ENCODE measurements around the gene RNASE3.
"Not testable (repeated sequence)": the region's sequence is repeated elsewhere in the genome, so short reads cannot be mapped to it uniquely, and the experiment has no call there.

Gene RNASE3

DNA sequence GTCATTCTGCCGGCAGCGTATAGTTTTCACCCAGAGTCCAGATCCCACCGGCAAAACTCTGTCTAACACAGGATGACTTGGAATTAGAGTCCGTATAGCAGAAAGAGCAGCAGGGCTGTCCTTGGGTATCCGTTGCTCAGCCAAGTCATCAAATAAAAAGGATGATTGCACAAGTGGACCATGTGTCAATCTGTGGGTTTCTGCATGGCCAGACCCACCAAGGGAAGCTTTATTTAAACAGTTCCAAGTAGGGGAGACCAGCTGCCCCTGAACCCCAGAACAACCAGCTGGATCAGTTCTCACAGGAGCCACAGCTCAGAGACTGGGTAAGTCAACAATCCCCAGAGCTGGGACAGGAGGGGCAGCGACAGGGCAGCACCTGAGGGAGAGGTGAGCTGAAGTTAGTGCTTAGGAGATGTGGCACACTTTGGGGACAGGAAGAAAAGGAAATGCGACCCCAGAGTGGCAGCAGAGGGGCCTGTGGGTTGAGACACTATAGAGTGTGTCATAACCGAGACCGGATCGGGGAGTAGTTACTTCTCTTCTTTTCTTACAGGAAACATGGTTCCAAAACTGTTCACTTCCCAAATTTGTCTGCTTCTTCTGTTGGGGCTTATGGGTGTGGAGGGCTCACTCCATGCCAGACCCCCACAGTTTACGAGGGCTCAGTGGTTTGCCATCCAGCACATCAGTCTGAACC, at the start of gene RNASE3:
RNASE3 (plus strand) TSS at position 260 of the 700 bp plus-strand sequence; CDS start at position 562, 302 bp downstream.
- DNase-seq, result not testable (repeated sequence)

DNA sequence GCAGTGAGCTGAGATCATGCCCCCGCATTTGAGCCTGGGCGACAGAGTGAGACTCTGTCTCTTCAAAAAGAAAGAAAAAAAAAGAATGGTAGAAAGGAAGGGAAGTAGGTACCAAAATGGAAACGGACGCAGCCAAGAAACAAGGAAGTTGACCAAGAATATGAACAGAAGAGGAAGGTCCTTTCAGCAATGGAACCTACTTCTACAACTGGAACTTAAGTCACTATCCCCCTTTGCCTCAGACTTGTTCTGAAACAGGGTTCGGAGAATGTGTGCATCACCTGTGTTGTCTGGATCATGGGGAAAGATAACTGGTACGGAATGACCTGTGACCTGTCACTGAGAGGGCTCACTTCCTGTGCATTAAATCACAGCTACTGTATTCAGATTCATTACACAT, 44.6 kb upstream of the RNASE3 start:
- DNase-seq, result no peak

DNA sequence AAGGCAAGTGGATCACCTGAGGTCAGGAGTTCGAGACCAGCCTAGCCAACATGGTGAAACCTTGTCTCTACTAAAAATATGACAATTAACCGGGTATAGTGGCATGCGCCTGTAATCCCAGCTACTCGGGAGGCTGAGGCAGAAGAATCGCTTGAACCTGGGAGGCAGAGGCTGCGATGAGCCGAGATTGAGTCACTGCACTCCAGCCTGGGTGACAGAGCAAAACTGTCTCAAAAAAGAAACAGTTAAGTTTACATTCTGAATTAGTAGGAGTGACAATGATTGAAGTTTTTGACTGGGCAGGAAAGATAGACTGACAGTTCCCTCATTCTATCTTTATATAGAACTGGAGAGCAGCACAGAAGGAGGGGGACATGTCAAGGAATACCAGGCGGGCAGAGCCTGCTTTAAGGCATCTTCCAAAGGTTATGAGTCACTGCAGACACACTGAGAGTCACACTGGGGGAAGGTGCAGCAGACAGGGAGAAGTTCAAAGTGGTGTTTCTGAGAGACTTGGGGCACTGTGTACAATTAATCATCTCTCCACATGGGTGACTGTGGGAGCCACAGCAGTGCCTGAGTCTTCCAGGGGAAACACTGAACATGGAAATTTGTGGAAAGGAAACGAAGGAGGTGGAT, 42.8 kb upstream of the RNASE3 start:
- no peak for DNase-seq

DNA sequence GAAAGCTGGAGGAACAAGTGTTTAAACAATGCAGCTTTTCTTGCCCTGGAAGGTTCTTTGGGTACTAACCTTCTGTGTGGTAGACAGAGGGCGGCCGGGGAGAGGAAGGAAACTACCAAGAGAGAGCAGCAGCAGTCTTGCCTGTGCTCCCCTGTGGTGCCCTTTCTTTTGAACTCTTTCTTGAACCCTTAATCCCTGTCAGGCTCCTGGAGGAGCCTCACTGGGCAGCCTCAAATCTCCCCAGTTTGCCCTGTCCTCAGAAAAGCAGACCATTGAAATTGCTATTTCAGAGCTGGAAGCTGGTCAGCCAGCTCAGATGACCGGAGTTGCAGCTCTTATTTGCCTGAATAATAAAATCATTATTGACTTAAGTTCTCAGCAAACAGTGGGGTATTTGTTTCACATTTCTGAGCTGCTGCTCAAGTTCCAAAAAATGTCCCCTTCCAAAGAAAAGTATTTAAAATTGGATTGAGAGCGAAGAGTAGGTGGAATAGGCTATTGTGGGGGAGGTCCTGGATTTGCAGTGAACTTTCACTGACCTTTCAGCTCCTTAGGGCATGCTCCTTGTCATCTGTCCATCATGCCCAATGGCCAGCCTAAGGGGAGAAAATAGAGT, 42.1 kb upstream of the RNASE3 start:
- no peak for DNase-seq

DNA sequence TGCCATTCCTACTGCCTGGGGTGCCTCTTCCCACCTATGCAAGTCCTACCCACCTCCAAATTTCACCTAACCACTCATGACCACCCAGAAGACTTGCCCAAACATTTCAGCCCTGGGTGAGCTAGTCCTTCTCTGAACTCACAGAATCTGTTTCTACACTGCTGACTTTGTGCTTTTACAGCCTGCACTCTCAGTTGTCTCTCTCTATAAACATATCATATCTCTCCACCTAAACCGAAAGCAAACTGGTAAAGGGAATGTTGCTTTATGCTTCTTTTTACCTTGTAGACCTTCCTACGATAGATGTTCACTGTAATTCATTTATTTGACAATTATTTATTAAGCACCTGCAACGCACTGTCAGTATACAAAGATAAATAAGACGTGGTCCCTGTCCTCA, 38.1 kb upstream of the RNASE3 start:
- no peak for DNase-seq

DNA sequence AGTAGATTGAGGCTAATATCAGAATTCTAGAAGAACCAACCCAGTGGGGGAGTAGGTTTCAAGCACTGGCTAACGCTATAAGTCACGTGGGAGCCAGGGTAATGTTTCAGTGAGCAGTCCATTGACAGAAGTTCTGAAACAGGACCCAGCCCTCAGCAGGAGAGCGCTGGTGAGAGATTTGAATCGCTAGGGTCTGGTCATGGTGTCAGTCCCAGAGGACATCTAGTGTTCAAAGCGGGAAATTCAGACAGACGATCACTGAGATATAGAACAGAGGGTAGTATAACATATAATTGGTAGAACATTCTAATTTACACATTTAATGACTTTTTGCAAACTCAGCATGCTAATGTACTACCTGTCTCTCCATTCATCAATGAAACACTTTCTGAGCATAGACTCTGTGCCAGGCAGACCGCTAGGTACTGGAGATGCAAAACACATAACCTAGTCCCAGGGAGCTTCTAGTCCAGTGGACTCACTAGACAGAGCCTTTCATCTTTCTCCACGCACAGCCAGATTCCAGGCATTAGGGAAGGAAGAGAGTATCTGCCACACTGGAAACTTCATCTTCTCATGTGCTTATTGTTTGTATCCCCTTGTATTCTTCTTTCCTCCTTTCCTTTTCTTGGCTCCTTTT, 35.4 kb upstream of the RNASE3 start:
- DNase-seq, result peak; percentile 13

DNA sequence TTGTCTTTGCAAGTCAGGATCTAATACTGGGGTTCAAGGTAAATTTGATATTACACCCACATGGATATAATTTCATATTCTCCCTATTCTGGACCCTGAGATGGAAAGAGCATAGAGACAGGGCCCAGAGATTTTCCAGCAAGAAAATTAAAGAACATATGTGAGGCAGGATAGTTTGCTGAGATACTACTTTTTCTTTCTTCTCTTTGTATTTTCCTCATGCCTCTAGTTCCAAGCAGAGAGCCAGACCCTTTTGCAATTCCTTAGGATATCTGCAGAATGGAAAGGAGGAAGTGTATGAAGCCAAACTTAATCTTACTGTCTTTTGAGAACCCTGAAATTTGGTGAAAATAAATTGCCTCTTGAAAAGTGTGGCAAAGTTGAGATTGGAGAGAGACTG, 34.0 kb upstream of the RNASE3 start:
- no peak for DNase-seq

GRCh38 chr14:20857630-20858261, 33.4 kb upstream of the RNASE3 start:
- peak; percentile 66 for DNase-seq

DNA sequence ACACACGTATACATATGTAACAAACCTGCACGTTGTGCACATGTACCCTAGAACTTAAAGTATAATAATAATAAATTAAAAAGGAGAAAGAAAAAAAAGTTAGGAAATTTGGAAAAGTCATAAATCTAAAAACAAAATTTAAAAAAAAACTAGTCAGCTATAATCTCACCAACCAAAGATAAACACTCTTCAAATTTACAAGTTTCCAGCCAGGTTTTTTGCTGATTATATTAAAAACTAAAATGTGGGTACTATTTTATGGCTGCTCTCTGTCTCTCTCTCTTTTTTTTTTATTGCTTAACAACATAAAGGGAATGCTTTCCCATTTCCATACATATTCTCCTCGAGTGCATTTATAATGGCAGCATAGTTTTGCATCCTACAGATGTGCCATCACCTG, 25.0 kb upstream of the RNASE3 start:
- DNase-seq, result no peak

DNA sequence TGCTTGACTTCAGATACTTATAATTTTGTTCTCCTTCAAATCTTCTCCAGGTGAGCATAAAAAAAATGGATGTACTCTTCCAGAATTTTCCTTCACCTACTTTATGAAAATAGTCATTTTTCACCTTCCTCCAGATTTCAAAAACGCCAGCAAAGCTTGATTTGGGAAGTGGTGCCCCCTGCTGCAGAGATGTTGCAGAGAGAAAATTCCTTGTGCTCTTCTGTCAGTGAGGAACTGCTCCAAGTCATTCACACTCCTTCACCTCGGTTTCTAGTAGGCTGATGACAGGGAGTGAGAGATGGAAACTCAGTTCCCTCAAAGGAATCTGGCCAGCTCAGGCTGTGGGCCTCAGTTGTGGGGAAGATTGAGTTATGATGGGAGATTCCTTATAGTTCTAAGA, 24.2 kb upstream of the RNASE3 start:
- no peak for DNase-seq

DNA sequence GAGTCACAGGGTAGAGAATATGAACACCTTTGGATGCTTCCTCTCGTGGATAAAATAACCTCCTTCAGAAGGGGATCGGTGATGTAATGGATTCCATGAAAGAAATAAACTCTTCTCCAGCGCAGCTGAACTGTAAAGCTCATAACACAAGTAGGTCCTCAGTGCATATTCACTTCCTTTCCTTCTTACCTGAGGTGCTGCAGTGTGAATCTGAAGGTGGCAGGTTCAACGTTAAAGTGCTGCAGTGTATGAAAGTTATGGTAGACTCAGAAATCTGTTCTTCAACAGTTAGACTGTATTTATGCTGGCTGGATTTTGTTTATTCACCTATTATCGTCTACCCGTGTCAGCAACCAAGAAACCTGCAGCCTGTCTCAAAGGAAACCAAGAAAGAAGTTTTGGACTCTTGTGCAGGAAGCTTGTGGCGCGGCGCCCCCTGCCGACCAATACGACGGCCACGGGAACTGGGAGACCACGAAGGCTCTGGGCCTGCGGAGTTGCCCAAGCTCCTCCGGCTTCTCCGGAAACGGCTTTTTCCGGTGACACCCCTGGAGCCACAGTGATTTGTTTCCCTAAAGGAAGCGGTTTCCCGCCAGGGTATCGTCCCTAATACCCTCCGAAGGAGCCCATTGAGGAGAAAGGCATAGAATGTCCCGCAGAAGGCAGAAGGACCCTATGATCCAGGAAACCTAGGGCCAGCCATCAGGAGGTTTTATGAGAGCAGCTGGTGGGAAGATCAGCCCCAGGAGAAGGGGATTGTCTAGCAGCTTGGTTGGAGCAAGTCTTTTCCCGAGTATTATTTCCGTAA, 17.6 kb upstream of the RNASE3 start:
- peak; percentile 78 for DNase-seq

DNA sequence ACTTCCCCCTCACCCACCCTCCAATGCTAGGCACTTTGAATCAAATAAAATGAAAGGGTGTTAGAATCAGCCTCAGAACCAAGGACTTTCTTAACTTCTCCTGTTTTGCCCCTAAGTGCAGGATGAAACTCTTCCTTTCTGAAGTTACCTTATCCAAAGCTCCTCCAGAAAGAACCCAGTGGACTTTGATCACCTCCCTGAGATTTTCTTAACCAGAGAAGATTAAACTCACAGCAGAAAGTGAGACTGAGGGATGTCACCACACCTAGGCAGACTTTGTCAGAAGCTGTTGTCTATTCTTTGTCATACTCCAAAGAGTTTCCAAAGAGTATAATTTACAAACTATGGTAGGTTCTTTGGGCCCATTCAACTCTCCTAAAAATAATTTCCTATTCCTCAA, 14.2 kb upstream of the RNASE3 start:
- DNase-seq, result no peak

DNA sequence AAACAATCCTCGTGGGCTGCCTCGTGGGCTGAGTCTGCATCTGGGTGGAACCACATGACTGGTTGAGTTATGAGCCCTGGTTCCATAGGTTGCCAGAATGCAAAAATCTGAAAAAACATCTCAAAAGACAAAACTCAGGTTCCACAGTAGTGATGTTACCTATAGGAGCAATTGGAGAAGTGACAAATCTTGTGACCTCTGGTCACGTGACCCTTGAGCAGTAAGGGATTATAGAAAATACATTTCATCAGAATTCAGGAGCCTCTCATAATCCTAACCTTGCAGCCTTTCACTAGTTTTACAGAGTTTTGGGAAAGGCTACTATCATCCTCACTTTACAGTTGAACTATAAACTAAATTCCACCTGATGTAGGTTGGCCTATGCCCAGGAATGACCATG, 12.5 kb upstream of the RNASE3 start:
- DNase-seq, result no peak

DNA sequence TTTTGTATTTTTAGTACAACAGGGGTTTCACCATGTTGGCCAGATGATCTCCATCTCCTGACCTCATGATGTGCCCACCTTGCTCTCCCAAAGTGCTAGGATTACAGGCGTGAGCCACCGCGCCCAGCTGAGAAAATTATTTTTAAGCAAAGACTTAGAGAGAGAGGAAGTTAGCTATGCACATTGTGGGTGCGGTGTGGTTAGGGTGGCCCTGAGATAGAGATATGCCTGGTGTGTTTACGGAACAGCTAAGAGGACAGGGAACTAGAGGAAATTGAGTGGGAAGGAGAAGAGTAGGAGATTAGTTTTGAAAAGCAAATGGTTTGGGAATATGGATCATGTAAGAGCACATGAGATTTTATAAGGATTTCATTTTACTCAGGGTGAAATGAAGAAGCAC, 10.0 kb upstream of the RNASE3 start:
- DNase-seq, result not testable (repeated sequence)

DNA sequence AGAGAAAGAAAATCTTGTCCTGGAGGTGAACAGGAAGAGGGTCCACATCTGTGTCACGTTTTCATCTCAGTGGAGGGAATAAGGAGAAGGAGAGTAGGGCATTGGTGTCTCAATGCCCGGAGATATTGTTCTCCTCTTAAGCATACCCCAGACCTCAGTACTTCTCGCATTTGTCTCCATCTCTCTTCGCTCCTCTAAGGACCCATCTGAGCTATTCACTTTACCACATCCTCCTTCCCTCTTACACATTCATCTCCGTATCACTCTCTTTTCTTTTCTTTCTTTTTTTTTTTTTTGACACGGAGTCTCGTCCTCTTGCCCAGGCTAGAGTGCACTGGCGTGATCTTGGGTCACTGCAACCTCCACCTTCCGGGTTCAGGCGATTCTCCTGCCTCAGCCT, 8.4 kb upstream of the RNASE3 start:
- DNase-seq, result not testable (repeated sequence)

DNA sequence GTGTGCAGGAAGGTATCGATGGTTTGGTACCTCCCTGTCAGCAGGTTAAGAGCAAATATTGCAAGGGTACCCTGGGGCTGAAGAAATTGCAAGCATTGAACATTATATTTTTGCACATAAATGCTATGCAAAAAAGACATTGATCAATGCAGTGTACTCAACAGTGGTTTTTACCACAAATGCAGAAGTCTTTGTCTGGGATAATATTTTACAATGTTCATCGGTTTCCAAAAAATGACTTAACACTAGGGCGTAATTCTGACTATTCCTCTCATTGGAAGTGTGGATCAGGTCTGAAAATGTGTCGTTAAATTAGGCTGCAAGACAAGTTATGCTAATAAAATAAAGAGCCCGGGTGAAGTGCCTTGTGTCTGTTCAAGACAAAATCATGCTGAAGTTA, 2.8 kb upstream of the RNASE3 start:
- not testable (repeated sequence) for DNase-seq

DNA sequence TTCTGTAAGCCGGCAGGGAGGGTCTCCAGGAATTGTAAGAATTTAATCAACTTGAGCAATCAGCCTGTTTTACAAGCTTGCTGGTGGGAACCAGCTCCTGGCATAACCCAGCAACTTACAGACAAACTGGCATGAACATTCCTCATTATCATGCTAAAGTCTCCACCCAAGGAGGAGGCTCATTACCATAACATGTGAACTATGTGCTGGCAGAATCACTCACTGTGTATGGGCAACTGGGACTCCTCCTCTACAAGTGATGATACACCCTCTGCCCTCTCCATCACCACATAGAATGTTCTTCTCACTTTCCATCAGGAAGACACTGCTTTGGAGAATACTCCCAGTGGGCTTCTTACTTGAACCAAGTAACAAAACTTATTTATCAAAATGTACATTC, 4.1 kb downstream of the RNASE3 start:
- DNase-seq, result not testable (repeated sequence)

GRCh38 chr14:20904393-20905029, 13.3 kb downstream of the RNASE3 start:
- no peak for DNase-seq

- DNase-seq, result no peak
These were observed 14.5 kb downstream of the RNASE3 start for GRCh38 chr14:20905676-20906075.

GRCh38 chr14:20907214-20907613, 16.0 kb downstream of the RNASE3 start:
- no peak for DNase-seq

GRCh38 chr14:20910822-20911221, 19.6 kb downstream of the RNASE3 start:
- not testable (repeated sequence) for DNase-seq

Data from activated naive CD4-positive, alpha-beta T cell treated with anti-CD3 and anti-CD28 coated beads, Interleukin-2, amount 50 U/mL, for 16 hours (primary cell).